ENCODE data around the gene SPATA3. TPM values are rescaled to one million over a fixed set of nuclear protein-coding genes. Genes with fewer than 3 reads are reported as not detected.
A peak's percentile ranks its signal among the peaks of the same experiment; 100 is the strongest.

Gene SPATA3
- total RNA-seq, 2 donors from 2014 or later, result 0.50 TPM; not detected in 1

DNA sequence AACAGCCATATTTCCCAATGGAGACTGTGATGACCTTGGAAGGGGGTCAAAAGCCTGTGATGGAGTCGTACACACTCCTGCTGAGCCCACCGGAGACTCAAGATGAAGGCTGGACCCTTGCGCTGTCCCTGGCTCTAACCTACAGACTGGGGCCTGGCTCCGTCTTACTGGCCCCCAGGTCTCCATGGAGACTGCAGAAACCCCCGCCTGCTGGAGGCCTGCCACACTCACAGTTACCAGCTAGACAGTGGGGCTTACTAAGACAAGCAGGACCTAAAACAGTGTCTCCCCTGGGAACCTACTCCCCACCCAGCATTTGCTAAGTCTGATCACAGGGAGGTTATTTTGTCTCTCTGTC, 51.0 kb downstream of the SPATA3 start:
- no peak for DNase-seq (ENCODE audit: low spot score)
- Mint-ChIP-seq H3K27ac (no peak overlapping the region), H3K4me1 (ENCODE audit: low read depth in 2 of 2) (peaks cover 7 to 9% of the 10 kb centered on the region in 2 donors), H3K36me3 (no peaks in the 10 kb centered on the region), H3K4me3 (no peak overlapping the region), H3K27me3 (peaks cover 12 to 14% of the 10 kb centered on the region in 2 donors), H3K9me3 (no peaks in the 10 kb centered on the region)
- no peak for ATAC-seq

DNA sequence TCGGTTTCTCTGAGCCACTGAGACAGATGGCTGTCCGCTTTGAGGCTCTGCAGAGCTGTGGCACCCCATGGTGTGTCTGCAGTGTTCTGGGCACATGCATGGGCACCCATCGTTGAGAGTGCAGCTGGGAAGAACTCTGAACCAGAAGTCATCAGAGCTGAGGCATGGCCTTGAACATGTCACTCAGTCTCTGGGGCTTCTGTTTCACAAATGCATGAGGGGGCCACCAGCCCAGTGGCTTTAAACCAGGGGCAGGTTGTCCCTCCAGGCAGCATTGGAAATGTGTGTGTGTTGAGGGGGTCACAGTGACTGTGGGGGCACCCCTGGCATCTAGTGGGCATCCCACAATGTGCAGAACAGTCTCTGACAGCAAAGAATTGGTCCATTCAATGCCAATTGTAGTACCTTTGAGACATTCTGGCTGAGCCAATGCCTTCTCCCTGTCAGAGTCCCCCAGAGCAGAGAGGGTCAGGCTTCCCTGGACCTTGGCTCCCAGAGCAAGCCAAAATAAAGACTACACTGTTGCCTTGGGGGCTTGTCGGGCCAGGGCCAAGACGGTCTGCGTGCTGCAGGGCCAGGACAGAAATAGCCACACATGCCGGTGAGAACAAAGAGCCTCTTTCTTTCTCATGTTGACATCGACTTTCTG, 51.5 kb downstream of the SPATA3 start:
- DNase-seq (ENCODE audit: low spot score) (no peak), ATAC-seq (no peak)
- H3K4me3 Mint-ChIP-seq, result no peak overlapping the region
- no peaks in the 10 kb centered on the region for H3K9me3 Mint-ChIP-seq
- no peaks in the 10 kb centered on the region for H3K36me3 Mint-ChIP-seq
- H3K27ac Mint-ChIP-seq, result no peak overlapping the region
- peaks cover 10 to 12% of the 10 kb centered on the region in 2 donors for H3K27me3 Mint-ChIP-seq
- H3K4me1 Mint-ChIP-seq (ENCODE audit: low read depth in 2 of 2), result peaks cover 8 to 10% of the 10 kb centered on the region in 2 donors

DNA sequence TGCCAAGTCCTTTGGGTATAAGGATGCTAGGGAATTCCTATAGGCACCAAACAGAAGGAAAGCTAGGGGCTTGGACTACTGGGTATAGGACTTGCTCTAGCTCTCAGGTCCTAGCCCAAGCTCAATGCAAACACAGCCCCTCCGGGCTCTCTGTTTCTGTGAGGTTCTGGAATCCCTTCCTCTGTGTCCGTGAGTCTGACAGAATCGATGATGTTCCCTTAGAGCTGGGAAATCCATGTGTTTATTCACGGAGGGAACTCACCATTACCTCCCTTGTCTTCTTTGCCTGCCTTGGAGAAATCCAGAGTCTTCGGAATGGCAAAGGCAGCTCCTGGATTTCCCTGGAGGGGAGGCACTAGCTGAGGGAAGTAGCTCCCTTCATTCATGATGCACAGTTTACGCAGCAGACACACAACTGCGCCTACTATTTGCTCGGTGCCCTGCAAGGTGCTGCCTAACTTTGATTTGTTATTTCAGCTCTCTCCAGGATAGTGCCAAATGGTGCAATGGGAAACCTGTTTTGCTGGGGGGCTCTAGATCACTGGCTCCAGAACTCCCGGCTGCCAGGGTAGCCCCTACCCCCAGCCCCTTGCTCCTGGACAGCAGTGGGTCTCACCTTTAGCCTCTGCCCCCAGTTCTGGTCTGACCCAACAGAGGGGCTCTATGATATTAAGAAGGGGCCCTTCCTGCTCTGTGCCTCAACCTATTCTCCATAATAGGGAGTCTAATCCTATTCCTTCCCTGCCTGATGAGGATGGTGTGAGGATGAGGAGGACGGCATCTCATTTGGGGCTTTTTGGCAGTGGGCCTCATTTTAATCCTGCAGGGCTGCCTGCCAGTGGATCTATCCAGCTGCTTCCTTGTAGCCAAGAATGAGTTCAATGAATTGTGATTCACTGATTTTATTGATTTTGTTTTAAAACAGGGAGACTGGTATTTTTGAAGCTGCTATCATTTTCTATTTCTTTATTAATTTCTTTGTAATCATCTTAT, 52.3 kb downstream of the SPATA3 start:
- ATAC-seq (no peak), DNase-seq (ENCODE audit: low spot score) (no peak)
- H3K4me1 Mint-ChIP-seq (ENCODE audit: low read depth in 2 of 2), result peaks cover 16 to 19% of the 10 kb centered on the region in 2 donors
- H3K27me3 Mint-ChIP-seq, result peaks cover 10 to 12% of the 10 kb centered on the region in 2 donors
- H3K36me3 Mint-ChIP-seq, result no peaks in the 10 kb centered on the region
- no peak overlapping the region for H3K4me3 Mint-ChIP-seq
- H3K9me3 Mint-ChIP-seq, result no peaks in the 10 kb centered on the region
- H3K27ac Mint-ChIP-seq, result no peak overlapping the region

DNA sequence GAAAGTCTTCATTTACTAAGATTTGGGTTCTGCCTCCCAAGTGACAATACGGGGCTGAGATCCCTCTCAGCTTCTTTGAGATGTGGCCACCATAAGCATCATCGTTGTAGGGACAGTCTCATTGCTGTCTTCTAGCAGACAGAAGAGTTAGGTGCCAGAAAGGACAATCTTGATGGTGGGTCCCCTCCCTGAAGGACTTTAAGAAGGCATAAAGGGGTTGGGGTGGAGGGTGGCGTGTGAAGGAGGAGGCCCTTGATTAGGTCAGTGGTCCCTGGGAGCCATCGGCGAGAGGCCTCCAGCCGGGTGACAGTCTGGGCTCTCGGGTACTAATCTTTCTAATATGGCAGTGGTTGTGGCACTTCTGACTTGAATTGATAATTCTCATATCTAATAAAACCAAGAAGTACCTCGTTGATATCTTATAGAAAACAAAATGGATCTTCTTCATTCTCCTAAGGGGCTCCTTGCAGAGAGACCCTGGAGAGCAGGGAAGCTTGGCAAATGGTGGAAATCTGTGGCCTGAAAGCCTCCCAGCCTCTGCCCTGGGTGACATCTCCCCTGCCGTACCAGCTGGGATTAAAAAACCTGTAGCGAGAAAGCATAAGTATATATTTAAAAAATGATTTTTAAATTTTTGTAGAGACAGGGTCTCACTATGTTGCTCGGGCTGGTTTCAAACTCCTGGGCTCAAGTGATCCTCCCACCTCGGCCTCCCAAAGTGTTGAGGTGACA, 53.5 kb downstream of the SPATA3 start:
- ATAC-seq (no peak), DNase-seq (ENCODE audit: low spot score) (no peak)
- H3K9me3 Mint-ChIP-seq, result no peaks in the 10 kb centered on the region
- peaks cover 28 to 31% of the 10 kb centered on the region in 2 donors for H3K4me1 Mint-ChIP-seq (ENCODE audit: low read depth in 2 of 2)
- H3K36me3 Mint-ChIP-seq, result no peaks in the 10 kb centered on the region
- H3K4me3 Mint-ChIP-seq, result no peak overlapping the region
- H3K27ac Mint-ChIP-seq, result no peak overlapping the region
- H3K27me3 Mint-ChIP-seq, result peaks cover 20 to 23% of the 10 kb centered on the region in 2 donors

DNA sequence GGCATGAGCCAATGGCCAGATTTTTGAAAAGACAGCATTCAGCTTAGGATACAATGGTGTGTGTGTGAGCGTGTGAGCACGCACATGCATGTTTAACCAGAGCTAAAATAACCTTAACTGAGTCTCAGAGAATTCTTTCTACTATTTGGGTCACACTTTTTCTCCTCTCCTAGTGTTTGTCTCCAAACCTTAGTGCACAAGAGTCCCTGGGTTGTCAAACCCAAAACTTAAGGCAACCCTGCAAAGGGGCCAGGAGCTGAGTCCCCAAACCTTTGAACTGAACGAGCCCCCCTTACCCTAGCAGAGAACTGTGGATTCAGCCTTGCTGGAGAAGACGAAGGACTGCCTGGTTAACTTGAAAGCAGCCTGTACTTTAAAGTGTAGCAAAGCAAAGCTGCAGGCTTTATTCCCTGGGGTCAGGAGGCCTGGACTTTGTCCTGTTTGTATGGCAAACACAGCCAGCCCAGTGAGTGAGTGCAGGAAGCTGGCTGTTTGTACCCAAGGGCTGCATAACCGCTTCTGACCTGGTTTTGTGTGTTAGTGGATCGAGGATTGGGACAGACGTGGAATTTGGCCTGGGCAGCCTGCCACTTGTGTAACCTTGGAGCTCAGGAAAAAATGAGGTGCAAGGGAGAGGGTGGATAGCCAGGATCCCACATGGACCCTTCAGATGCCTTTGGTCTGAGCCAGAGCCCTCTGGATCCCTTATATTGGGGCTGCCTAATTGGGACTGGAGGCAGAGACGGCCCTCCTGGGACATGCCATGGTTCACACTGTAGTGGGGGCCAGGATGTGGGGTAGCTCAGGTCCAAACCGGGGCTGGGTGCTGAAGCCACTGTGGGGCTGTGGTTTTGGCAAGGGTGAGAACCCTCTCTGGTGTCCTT, 54.3 kb downstream of the SPATA3 start:
- peaks cover 22 to 23% of the 10 kb centered on the region in 2 donors for H3K27me3 Mint-ChIP-seq
- DNase-seq (ENCODE audit: low spot score), result peak; percentile 77

DNA sequence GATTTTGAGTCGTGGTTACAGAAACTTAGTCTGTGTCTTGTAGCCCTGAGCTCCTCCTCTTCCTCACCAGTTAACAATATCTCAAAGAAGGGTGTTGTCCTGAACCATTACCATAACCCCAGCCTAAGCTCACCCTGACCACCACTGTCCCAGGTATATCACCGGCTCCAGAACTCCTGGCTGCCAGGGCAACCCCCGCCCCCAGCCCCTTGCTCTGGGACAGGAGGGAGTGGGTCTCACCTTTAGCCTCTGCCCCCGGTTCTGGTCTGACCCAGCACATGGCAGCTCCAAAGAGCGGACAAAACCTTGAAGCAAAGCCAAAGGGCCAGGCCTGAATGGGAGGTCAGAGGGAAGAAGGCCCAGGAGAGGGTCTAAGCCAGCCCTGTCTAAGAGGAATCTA, 55.2 kb downstream of the SPATA3 start:
- DNase-seq (ENCODE audit: low spot score) (no peak), ATAC-seq (no peak)
- H3K9me3 Mint-ChIP-seq, result no peaks in the 10 kb centered on the region
- H3K27me3 Mint-ChIP-seq, result peaks cover 20 to 23% of the 10 kb centered on the region in 2 donors
- H3K36me3 Mint-ChIP-seq, result no peaks in the 10 kb centered on the region
- H3K4me3 Mint-ChIP-seq, result peak overlapping the region; percentile 36
- peaks cover 28 to 33% of the 10 kb centered on the region in 2 donors for H3K4me1 Mint-ChIP-seq (ENCODE audit: low read depth in 2 of 2)
- H3K27ac Mint-ChIP-seq, result no peak overlapping the region

More for the DNA sequence above, 54.3 kb downstream of the SPATA3 start:
- Mint-ChIP-seq H3K4me1 (ENCODE audit: low read depth in 2 of 2) (peaks cover 28 to 31% of the 10 kb centered on the region in 2 donors), H3K27ac (no peak overlapping the region), H3K9me3 (no peaks in the 10 kb centered on the region), H3K36me3 (no peaks in the 10 kb centered on the region), H3K4me3 (no peak overlapping the region)
- ATAC-seq, result peak; percentile 74 to 77

DNA sequence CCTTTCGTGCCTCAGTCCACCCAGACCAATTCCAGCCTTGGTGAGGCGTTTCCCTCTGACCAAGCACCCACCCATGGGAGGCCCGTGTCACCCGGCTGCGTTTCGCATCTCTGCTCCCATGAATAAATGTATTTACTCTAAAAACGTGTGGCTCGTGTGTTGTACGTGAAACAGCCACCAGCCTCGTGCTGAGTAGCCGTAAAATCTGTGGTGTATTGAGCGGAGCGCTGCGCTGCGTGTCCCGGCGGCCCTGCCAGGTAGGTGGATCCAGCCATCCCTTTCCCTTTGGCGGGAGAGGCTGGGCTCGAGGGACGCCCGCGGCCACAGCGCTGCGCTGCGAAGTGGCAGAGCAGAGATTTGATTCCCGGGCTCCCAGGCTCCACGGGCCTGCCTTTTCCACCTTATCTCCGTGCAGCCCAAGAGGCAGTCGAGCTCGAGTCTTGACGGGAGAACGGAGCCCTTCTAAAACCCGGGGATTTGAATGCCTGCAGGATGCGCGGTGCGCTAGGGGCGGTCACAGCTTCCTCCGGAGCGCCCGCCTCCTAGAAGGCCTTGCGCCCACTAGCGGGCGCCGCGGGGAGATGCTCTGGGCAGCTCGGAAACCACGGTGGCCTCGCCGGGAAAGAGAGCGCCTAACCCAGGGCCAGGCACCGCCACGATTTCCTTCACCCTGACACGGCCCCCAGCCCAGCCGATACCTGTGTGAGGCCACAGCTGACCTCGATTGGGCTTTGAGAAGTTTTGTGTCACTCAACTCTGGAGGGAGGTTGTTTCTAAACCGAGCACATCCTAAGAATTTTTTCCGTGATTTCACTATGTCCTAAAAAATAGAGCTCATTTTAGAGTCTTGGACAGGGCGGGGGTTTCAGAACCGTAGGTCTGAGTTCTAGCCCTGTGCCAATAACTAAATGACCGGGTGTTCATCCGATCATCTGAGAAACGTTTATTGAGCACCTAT, 56.9 kb downstream of the SPATA3 start:
- DNase-seq (ENCODE audit: low spot score) (peak; percentile 91), ATAC-seq (peak; percentile 76 to 82)
- Mint-ChIP-seq H3K27me3 (peaks cover 15 to 23% of the 10 kb centered on the region in 2 donors), H3K36me3 (no peaks in the 10 kb centered on the region), H3K27ac (peak overlapping the region; percentile 56 to 60), H3K9me3 (no peaks in the 10 kb centered on the region), H3K4me1 (ENCODE audit: low read depth in 2 of 2) (peaks cover 30 to 41% of the 10 kb centered on the region in 2 donors), H3K4me3 (peak overlapping the region; percentile 83)

DNA sequence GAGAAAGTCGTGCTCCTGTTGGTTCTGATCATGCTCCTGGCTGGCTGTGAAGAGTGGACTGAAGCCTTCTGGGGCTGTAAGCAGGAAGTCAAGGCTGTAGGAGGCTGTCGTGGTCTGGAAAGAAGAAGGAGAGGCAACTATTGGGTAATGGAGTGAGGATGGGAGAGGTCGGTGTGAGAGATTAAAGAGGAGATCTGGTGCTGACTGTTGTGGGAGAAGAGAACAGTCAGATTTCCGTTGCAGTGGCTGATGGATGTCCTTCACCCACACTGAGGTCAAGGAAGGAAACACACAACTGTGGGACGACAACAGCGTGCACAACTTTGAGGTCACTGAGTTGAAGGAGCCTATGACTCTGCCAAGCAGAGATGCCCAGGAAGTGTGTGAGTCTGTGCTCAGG, 57.9 kb downstream of the SPATA3 start:
- Mint-ChIP-seq H3K4me3 (peak overlapping the region; percentile 83), H3K4me1 (ENCODE audit: low read depth in 2 of 2) (peaks cover 40 to 52% of the 10 kb centered on the region in 2 donors), H3K36me3 (peaks cover 4% of the 10 kb centered on the region), H3K9me3 (no peaks in the 10 kb centered on the region), H3K27me3 (peaks cover 15 to 18% of the 10 kb centered on the region in 2 donors), H3K27ac (peak overlapping the region; percentile 56 to 60)
- DNase-seq (ENCODE audit: low spot score) (no peak), ATAC-seq (no peak)

DNA sequence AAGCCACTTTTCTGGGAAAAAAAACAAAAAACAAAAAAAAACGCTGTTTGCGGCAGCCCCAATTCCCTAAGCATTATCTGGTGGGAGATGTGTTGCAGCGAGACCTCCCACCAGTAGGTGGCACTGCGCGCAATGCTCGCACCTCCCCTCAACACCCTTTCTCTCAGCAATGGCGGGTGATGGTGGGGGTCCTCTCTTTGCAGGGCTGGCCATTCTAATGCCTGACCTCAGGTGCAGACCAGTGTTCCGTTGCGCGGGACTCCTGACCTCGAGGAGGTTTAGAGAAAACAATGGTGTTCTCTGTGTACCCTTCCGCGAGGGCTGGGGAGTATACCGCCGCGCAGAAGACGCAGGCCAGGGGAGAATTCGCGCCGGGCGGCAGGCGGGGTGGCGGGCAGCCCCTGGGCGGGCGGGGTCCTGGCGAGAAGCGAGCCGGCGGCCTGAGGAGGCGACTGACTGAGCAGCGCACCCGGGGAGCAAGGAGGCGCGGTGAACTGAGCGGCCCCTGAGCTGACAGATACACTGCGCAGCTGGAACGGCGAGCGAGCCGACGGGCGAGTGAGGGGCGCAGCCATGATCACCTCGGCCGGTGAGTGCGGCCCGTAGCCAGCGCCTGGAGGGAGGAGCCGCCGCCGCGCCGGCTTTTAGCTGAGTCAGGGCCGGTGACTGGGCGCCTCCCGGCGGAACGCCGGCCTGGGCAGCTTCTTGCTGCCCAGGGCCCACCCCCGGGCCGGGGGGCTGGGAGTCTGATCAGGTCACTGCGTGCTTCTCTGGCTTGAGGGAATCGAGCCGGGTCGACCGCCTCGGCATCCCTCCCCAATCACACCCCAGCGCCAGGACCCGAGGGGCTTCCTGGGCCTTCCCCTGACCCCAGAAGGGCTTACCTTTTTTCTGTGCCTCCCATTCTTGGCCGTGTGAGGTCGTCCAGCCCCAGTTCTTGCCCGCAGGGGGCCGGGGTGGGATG, 60.8 kb downstream of the SPATA3 start, which contains the start of gene PSMD1:
Gene PSMD1 (plus strand): TSS at position 415 of the 964 bp plus-strand sequence. CDS start 159 bp downstream, at position 574.
- Mint-ChIP-seq H3K4me3 (peak within 1 kb of the TSS; percentile 85), H3K4me1 (ENCODE audit: low read depth in 2 of 2) (peaks cover 45 to 61% of the 10 kb centered on the region in 2 donors), H3K36me3 (peaks cover 8% of the 10 kb centered on the region), H3K27ac (peak within 1 kb of the TSS; percentile 99 to 100), H3K9me3 (no peaks in the 10 kb centered on the region), H3K27me3 (peaks cover 11 to 12% of the 10 kb centered on the region in 2 donors)
- peak; percentile 92 for DNase-seq (ENCODE audit: low spot score)
- ATAC-seq, result peak; percentile 92 to 93

DNA sequence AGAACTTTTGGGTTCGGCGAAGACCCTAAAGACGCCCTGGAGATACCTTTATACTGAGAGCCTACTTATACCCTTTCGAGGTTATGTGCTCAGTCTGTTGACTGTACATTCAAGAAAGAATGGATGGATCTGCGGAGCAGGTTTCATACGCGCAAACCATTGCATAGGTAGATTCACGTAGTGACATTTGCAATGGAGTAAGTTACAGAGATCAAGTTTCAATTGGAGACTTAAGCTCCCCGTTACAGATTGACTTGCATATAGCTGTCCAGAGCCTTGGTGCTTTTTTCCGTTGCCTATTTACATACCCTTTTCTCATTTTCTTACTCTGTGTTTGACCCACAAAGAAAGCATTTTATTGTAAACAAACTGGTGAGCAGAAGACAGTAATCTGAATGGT, 61.7 kb downstream of the SPATA3 start:
- peak overlapping the region; percentile 99 to 100 for H3K27ac Mint-ChIP-seq
- no peak for DNase-seq (ENCODE audit: low spot score)
- H3K4me3 Mint-ChIP-seq, result peak overlapping the region; percentile 85
- H3K9me3 Mint-ChIP-seq, result no peaks in the 10 kb centered on the region
- H3K27me3 Mint-ChIP-seq, result peaks cover 11 to 12% of the 10 kb centered on the region in 2 donors
- no peak for ATAC-seq
- peaks cover 11% of the 10 kb centered on the region for H3K36me3 Mint-ChIP-seq
- peaks cover 43 to 56% of the 10 kb centered on the region in 2 donors for H3K4me1 Mint-ChIP-seq (ENCODE audit: low read depth in 2 of 2)

Measured in natural killer cell treated with Interleukin-12 subunit alpha and Interleukin-12 subunit beta and Interleukin-15 and Interleukin-18, amount 100 ng/mL, for 72 hours (primary cell).